Measurements from ENCODE around the gene APEH.

APEH gene

DNA sequence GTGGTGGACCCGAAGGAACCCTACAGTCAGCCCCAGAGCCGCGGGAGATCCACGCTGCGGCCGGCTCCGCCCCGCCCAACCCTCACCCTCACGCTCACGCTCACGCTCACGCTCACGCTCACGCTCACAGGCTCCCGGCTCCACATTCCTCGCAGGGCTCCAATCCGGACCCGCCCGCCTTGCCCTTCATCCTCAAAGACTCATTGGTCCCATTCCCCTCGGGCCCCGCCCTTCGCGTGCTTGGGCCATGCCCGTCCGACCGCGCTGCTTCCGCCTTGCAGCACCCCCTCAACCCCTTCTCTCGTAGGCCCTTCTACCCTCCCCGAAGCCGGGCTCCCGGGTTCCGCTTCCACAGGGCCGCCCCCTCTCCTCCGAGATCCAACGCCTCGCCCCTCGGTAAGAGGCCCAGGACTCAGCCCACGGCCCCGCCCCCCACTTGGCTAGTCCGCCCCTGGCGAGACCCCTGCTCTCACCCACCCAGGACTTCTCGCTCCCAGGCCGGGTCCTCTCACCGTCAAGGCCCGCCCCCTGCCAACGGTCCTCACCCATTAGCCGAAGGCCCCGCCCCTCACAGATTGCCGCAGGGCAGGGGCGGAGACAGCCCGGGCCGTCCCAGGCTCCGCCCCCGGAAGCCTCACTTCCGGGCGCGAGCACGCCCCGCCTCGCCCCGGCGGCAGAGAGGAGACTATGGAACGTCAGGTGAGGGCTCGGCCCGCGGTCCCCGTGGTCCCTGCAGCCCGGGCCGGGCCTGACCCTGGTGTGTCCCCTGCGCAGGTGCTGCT is at the start of gene APEH:
APEH (plus strand) TSS at position 637 of the 782 bp plus-strand sequence; CDS start at position 688, 51 bp downstream.
- DNase-seq (ENCODE audit: low spot score), result peak; percentile 98

DNA sequence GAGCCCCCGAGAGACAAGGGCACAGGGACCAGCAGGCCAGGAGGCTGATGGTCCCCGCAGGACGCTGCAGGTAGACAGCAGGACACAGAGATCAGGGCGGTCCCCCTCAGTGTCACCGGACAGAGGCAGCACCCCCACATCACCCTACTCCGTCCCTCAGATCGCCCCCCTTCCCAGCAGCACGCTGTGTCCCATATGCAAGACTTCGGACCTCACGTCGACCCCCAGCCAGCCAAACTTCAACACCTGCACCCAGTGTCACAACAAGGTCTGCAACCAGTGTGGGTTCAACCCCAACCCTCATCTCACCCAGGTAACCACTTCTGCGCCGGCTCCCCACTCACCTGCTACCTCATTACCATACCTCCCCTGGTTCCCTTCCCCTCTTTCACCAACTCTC is 49.1 kb upstream of the APEH start:
- DNase-seq (ENCODE audit: low spot score) (no peak), FAIRE-seq (no peak)

More for the DNA sequence above, at the start of gene APEH:
- FAIRE-seq, result peak; percentile 97

DNA sequence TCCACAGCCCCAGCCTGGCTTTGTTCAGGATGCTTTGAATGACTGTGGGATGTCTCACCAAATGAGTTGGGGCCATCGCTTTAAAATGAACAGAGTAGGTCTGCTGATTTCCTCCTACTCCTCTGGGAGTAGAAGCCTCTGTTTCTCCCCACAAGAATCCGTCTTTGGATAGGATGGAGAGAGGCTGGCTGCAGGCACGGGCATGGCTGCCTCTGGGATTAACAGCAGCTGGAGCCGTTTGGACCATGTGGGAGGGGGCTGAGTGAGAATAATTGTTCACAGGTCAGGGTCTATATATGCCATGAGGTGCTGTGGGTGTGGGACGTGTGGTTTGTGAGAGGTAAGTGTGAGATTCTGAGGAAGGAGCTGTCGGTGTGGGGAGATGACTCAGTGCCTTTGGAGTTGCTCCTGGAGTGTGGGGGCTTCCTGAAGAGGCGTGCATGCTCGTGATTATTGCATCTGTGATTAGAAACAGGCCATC is 48.0 kb upstream of the APEH start:
- FAIRE-seq (no peak), DNase-seq (ENCODE audit: low spot score) (no peak)

DNA sequence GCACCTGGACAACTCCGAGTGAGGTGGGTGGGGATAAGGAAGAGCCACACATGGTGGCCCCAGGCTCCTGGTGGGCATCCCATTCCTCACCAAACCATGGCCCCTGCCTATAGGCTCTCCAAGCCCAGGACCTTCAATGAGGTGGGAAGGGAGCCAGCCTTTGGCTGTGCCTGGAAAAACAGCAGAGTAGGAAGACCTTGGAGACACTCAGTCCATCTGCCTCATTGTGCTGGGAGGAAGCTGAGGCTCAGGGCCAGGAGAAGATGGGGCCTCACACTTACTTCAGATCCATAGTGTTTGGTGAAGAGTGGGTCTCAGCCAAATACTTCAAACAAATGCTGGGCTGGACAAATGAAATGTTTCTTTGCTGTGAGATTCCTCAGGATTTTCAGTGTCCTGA is 47.4 kb upstream of the APEH start:
- no peak for DNase-seq (ENCODE audit: low spot score)
- no peak for FAIRE-seq

DNA sequence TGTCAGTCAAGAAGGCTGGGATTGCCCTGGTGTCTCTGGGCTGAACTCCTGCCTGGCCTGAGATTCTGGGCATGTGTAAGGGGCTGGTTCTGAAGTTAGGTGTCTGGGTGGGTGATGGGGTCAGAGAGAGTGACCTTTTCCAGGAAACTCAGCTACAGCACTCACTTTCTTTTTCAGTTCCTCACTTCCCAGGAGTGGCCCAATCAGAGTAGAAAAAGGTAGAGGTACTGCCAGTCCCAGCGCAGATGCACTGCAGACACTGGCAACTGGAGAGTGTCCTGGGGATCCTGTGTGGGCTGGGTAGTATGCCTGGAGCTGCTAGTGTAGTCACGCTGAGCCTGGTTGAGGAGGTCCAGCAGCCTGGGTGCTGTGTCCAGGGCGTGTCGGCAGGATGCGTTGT is 46.5 kb upstream of the APEH start:
- FAIRE-seq, result no peak

DNA sequence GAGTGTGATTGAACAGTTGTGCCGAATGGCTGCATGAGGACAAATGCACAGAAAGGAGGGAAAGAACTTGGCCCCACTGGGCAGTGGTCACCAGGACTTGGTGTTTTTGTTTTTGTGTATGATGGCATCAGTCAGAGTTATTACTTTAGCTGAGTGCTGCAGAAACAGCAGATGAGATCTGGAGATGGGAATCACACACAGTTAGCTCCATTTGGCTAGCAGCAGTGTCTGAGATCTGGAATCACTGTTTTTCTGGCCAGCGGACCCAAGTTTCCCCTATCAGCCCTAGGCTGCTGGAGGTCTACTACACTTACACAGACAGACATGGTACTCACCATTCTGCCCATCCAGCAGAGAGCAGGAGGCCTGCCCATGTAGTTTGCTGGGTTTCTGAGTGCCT is 45.9 kb upstream of the APEH start:
- peak; percentile 67 for FAIRE-seq
- no peak for DNase-seq (ENCODE audit: low spot score)

More for the DNA sequence above, 46.5 kb upstream of the APEH start:
- no peak for DNase-seq (ENCODE audit: low spot score)

DNA sequence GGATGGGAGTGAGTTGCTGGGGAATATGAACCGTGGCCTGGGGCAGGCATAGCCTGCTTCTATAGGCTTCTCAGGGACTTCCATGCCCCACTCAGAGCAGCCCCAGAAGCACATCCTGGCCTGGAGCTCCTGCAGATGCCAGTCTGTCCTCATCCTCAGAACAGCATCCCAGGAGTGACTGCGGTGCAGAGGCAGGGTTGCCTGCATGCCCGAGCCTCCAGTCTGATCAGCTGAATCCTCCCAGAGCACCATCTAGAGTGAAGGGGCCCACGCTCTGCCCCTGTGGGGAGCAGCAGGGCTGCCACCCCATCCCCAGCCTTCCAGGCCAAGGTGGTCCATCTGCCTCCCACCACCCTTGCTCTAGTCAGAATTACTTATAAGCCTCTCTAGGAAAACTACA is 44.7 kb upstream of the APEH start:
- FAIRE-seq, result no peak
- DNase-seq (ENCODE audit: low spot score), result no peak

DNA sequence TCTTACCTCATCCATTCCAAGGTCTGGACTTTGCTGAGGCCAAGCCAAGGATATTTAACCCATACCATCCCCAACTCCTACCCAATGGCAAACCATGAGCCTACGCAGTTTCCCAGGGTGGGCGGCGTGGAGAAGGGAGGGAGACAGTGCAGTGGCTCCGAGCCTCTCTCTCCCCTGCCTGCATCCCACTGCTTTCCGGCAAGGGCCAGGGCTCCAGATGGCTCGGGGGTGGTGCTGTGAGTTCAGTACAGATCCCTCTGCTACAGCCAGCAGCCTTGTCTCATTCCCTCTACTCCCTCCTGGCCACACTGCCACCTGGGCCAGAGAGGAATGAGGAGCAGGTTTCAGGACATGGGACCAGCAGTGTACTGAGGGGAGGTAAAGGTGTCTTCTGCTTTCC is 44.3 kb upstream of the APEH start:
- FAIRE-seq, result no peak
- DNase-seq (ENCODE audit: low spot score), result no peak

DNA sequence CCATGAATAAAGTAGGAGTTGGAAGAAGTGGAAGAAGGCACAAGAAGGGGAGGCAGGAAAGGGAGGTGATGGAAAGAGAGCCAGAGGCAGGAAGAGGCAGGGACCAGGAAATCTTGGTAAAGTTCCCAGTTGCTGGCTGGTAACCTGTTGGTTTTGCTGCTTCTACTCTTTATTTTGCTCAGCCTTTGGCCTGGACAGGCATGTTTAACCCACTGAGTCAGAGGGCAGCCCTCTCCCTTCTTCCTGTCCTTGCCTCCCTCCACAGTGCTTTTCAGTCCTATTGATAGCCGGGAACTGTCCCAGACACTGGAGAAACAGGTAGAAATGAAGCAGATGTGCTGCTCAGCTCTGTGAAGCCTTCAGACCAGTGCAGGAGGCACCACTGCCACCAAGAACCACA is 43.4 kb upstream of the APEH start:
- FAIRE-seq (no peak), DNase-seq (ENCODE audit: low spot score) (no peak)

DNA sequence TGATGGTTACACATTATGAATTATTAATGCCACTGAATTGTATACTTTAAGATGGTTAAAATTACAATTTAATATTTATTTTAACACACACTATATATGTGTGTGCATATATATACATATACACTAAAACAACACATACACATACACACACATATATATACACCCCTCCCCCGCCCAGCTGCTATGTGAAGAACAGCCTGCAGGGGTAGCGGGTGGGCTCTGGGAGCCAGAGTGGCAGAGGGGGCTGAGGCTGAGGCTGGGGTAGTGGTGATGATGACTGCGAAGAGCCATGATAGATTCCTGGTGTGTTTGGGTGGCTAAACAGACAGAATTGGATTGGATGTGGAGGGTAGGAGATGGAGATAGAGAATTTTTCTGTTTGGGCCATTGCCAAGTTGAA is 39.4 kb upstream of the APEH start:
- DNase-seq (ENCODE audit: low spot score) (no peak), FAIRE-seq (no peak)

DNA sequence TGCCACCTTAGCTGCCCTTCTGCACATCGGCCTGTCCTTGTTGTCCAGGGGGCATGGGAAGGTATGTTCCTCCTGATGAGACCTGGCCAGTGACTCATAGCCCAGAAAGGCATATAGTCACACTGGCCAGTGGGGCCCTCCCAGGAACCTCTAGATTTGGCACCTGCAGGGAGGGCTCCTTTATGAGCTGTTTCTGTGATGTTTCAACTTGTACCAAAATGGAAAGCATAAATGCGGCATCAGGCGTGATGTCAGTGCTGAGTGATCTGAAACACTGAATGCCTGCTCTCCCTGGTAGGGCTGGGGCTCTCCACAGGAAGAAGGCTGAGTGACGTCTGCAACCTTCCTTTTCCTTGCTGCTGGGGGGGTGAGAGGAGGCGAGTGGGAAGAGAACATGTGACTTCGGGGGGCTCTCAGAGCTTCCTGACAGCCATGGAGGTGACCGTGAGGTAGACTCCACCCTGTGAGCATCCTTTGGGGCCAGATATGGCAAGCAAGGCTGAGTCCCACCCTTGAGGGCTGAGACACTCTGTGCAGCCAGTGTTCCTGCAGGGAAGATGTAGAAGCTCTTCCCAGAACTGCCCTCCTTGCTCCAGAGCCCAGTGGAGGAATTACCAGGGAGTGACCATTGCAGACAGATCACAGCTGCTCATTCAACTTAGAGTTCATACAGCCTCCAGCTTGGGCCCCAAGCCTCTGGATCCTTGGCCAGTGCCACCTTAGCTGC is 37.1 kb upstream of the APEH start:
- FAIRE-seq, result peak; percentile 17
- DNase-seq (ENCODE audit: low spot score), result no peak

DNA sequence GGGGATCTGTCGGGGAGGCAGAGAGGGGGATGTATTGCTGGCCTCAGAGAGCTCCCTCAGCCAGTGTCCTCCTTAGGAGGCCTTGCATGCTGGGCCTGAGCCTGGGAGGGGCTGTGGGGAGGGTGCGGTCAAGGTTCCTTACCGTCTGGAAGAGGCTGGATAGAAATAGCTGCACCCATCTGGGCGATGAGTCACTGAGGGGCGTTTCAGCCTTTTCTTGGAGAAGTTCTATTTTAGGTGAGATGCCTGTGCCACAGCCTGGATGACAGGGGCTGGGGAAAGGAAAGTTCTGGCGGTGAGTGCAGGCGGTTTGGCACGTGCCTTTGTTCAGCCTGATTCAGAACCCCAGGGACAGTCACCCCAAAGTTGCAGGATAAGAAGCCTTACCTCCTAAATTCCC is 35.7 kb upstream of the APEH start:
- peak; percentile 89 for DNase-seq (ENCODE audit: low spot score)

DNA sequence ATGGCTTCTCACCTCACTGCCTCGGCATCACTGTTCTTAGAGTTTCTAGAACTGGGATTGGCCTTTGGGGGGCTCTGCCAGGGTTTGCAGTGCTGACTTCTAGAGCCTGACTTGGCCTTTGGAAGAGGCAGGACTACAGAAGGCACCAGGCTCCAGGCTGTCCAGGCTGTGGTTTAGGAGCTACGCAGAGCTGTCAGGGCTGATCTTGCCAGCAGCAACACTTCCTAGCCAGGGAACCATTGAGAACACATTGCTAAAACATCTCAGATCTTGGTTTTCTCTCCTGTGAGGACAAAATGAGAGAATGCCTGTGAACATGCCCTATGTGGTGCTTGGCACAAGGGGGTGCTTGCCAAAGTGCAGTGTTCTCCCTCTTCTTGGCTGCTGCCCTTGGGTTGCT is 34.6 kb upstream of the APEH start:
- DNase-seq (ENCODE audit: low spot score) (no peak), FAIRE-seq (no peak)

More for the DNA sequence above, 35.7 kb upstream of the APEH start:
- no peak for FAIRE-seq

DNA sequence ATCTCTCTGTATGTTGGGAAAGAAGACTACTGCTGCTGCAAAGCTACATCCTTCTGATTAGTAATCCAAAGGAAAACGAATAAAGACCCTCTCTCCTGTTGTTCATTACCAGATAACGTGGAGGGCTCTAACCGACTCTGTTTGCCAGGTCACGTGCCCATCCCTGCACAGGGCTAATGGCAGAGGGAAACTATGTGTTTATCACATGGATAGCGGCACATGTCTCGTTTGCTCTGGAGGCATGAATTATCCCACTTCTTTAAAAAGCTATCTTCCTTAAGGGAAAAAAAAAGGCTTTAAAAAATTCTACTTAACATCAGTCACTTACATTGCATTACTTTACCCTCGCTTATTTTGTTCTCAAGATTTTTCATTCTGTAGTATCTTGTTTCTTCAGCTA is 32.9 kb upstream of the APEH start:
- DNase-seq (ENCODE audit: low spot score), result no peak
- FAIRE-seq, result no peak

DNA sequence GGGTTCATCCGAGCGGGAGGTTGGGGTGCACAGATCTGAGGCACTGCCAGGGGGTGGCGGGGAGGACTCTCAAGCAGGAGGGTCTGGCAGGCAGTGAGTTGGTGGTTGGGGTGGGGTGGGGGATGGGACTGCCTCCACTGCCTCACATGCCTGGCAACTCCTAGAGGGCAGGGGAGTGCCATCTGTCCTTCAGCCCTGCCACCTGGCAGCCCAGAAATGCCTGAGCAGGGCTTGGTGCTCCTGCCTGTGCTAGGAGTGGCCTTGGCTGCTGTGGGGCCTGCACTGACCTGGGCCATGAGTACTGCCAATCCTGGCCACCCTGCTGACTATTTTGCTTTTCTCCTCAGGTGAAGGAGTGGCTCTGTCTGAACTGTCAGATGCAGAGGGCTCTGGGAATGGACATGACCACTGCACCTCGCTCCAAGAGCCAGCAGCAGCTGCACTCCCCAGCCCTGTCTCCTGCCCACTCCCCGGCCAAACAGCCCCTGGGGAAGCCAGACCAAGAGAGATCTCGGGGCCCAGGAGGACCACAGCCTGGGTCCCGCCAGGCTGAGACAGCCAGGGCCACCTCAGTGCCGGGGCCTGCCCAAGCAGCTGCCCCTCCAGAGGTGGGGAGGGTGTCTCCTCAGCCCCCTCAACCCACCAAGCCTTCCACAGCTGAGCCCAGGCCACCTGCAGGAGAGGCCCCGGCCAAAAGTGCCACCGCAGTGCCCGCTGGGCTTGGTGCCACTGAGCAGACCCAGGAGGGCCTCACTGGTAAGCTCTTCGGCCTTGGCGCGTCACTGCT is 32.0 kb upstream of the APEH start:
- DNase-seq (ENCODE audit: low spot score), result no peak

DNA sequence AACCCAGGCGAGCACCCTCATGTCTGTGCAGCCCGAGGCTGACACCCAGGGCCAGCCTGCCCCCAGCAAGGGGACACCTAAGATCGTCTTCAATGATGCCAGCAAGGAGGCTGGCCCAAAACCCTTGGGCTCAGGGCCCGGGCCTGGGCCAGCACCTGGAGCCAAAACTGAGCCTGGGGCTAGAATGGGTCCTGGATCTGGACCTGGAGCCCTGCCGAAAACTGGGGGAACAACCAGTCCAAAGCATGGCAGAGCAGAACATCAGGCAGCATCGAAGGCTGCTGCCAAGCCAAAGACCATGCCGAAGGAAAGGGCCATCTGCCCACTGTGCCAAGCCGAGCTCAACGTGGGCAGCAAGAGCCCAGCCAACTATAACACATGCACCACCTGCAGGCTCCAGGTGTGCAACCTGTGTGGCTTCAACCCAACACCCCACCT is 31.4 kb upstream of the APEH start:
- DNase-seq (ENCODE audit: low spot score) (no peak), FAIRE-seq (no peak)

More for the DNA sequence above, 32.0 kb upstream of the APEH start:
- FAIRE-seq, result no peak

DNA sequence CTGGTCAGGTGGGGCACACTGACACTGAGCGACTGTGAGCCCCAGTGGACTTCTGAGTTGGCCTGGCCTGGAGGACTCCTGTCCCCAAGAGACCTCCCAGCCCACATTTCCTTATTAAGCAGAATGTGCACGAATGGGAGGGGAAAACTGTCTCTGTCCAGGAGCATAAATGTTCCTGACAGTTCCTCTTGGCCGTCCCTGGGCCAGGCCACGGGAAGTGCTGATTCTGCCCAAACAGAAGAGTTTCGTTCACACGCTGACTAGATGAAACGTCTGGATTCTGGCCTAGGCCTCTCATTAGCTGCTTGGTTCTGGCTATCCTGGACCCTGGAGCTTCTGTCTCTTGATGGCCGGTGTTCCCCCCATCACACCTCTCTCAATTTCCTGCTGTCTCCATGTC is 29.5 kb upstream of the APEH start:
- DNase-seq (ENCODE audit: low spot score), result no peak
- no peak for FAIRE-seq

DNA sequence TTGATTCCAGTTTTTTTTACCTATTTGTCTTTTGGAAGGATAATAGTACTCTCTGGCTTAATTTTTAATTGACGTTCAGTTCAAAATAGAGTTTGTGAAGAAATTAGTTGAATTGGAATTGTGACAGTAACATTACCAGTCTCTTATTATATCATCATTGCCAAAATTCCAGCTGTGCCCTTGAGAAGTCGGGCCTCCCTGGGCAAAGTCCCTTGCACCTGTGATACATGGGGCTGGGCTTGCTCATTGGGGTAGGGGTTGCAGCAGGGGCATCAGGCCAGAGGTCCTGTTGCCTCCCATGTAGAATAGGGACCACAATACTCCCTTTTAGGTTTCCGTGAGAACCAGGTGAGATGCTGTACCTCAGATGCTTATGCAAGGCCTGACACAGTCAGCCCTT is 27.9 kb upstream of the APEH start:
- FAIRE-seq, result no peak
- DNase-seq (ENCODE audit: low spot score), result no peak

DNA sequence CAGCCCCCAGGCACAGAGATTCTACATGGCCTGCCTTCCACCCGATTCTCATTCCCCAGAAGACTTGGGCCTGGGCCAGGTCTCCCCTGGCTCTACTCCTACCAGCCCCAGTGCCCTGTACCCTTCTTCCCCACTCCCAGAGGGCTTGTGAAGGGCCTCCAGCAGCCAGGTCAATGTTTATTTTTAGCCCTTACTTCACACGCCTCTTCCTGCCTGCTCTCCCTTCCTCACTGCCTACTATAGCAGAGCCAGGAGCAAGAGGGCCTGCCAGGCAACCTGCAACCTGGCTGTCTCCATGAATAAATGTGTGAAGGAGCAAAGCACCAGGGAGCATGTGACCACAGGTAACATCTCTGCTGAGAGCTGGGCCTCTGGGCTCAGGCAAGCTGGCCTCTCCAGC is 26.4 kb upstream of the APEH start:
- DNase-seq (ENCODE audit: low spot score) (no peak), FAIRE-seq (no peak)

DNA sequence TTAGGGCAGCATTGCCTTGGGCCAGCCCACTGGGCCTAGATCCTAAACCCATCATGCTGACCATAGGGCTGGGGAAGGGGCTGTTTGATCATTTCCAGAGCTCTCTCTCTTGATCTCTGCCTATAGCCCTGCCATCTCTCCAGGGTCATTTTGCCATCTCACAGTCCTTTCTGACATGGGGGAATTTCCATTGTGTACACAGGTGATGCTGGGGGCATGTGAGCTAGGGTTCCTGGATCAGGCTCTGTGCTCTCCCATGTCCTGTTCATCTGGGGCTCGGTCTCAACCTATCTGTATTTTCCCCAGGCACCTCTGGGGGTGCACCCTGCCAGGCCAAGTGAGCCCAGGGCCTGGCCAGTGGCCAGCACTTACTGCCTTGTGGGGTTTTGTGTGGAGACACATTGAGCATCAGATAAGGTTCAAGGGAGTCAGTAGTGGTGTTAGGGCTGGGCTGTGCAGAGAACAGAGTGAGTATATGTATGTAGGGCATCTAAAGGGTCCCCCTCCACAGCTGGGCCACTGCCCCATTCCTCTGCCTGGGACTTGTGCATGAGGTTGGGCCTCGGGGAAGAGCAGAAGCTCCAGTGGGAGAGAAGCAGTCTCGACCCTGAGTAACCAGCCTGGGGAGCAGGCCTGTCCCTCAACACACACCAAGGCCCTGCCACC is 25.7 kb upstream of the APEH start:
- no peak for FAIRE-seq
- DNase-seq (ENCODE audit: low spot score), result no peak

DNA sequence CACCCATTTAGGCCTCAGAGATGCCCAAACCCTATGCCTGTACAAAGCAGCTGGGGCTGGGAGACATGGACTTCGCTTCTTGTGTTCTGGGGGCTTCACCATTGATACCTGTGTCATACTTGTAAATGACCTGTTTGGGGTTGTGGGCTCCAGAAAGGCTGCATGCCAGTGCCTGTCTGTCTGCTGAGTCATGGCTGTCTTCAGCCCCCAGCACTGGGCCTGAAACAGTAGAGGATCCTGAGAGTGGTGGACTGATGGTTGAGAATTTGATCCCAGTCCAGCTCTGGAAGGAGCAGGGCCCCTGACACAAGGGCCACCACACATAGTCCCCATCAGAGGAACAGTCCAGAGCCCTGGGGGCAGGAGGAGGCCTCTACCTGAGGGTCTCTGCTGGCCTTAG is 24.6 kb upstream of the APEH start:
- DNase-seq (ENCODE audit: low spot score), result no peak
- FAIRE-seq, result no peak
